CD8-positive, alpha-beta memory T cell (primary cell): ENCODE measurements around the gene CSPG4. TPM values are rescaled to one million over a fixed set of nuclear protein-coding genes. Genes with fewer than 3 reads are reported as not detected.

Source experiments
- CTCF ChIA-PET: fragments of 350-600 bp; sonication (Branson Sonifier 250); formaldehyde crosslinking; loops from one replicate; lab custom pipeline; 2021; ENCODE audit warnings: antibody characterized with exemption; lab: Charles Lee
- POLR2A ChIA-PET: fragments of 350-600 bp; sonication (Branson Sonifier 250); formaldehyde crosslinking; loops from one replicate; lab custom pipeline; 2021; ENCODE audit warnings: antibody characterized with exemption; lab: Charles Lee
- DNase-seq, 5 donors: peaks; one replicate each; pipeline versions ENCODE4 v3.0.0 to v3.0.0-alpha.2; 2020 to 2022; ENCODE audit warnings: mixed read lengths in 1 of 5
- H3K27ac ChIP-seq: one replicate; pipeline ENCODE4 v1.7.0; 2013; ENCODE audit warnings: low read depth, mild to moderate bottlenecking, low read length, moderate library complexity
- H3K27me3 ChIP-seq: 2 replicates; pipeline ENCODE4 v1.7.0; 2013; ENCODE audit warnings: low read length, mild to moderate bottlenecking; ENCODE audit not compliant: insufficient read depth, poor library complexity, severe bottlenecking
- H3K36me3 ChIP-seq: 2 replicates; pipeline ENCODE4 v1.7.0; 2013; ENCODE audit warnings: mild to moderate bottlenecking, low read length, moderate library complexity; ENCODE audit not compliant: insufficient read depth
- H3K4me1 ChIP-seq: 2 replicates; pipeline ENCODE4 v1.7.0; 2013; ENCODE audit warnings: mild to moderate bottlenecking, low read length, moderate library complexity; ENCODE audit not compliant: insufficient read depth
- H3K4me3 ChIP-seq: 2 replicates; pipeline ENCODE4 v1.7.0; 2013; ENCODE audit warnings: mild to moderate bottlenecking, low read length
- H3K9me3 ChIP-seq: 2 replicates; pipeline ENCODE4 v1.7.0; 2013; ENCODE audit warnings: mild to moderate bottlenecking, low read length
- H3K27ac Mint-ChIP-seq, 8 donors: one replicate each; pipeline ENCODE4 v1.8.0; 2020 to 2021; ENCODE audit warnings: mixed read lengths in 8 of 8, mild to moderate bottlenecking in 6 of 8, inconsistent platforms in 3 of 8, moderate library complexity in 3 of 8
- H3K27me3 Mint-ChIP-seq, 2 donors: one replicate each; pipeline ENCODE4 v1.8.0; 2020 to 2021; ENCODE audit warnings: mixed read lengths in 2 of 2, mild to moderate bottlenecking in 1 of 2, moderate library complexity in 1 of 2
- H3K36me3 Mint-ChIP-seq, 3 donors: one replicate each; pipeline ENCODE4 v1.8.0; 2020 to 2021; ENCODE audit warnings: mixed read lengths in 3 of 3, inconsistent platforms in 1 of 3, mild to moderate bottlenecking in 1 of 3
- H3K4me1 Mint-ChIP-seq, 3 donors: one replicate each; pipeline ENCODE4 v1.8.0; 2020 to 2021; ENCODE audit warnings: mixed read lengths in 3 of 3, inconsistent platforms in 1 of 3, mild to moderate bottlenecking in 1 of 3
- H3K4me3 Mint-ChIP-seq, 7 donors: one replicate each; pipeline ENCODE4 v1.8.0; 2020 to 2021; ENCODE audit warnings: mixed read lengths in 7 of 7, mild to moderate bottlenecking in 6 of 7, moderate library complexity in 4 of 7, inconsistent platforms in 2 of 7
- H3K9me3 Mint-ChIP-seq, 5 donors: one replicate each; pipeline ENCODE4 v1.8.0; 2020 to 2022; ENCODE audit warnings: mixed read lengths in 5 of 5, mild to moderate bottlenecking in 3 of 5, moderate library complexity in 2 of 5, inconsistent platforms in 1 of 5
- polyA plus RNA-seq: library from polyadenylated mRNA; unstranded; fragments of 300-500 nt; fragmentation: Illumina TruSeq; gene quantifications from one replicate; pipeline ENCODE4 v1.2.3, GENCODE V29; 2021
- total RNA-seq, 2 experiments: library from RNA; stranded (reverse); gene quantifications; one replicate each; pipeline ENCODE4 v1.2.3, GENCODE V29; 2021

CSPG4 gene
- total and polyA plus RNA-seq, 3 experiments from 2014 or later: not detected

GRCh38 chr15:75641603-75642002 lies 71.0 kb downstream of the CSPG4 start:
- no peak for DNase-seq
- ChIA-PET POLR2A (interaction anchor here (2.4 to 5.1 kb wide), 4 partner anchors 16 to 273 kb away, joined by 27 to 130 read pairs (median 55); partner anchors contain the start of genes MAN2C1, PTPN9, SIN3A and SNUPN), CTCF (interaction anchor here (1.0 to 3.8 kb wide), 6 partner anchors 12 to 274 kb away, joined by 3 to 39 read pairs (median 6); partner anchors contain the start of gene MAN2C1)
- Mint-ChIP-seq H3K27me3 (no peaks in the 10 kb centered on the region), H3K4me3 (peak overlapping the region in 1 of 7 donors; percentile 46), H3K36me3 (peaks cover 0 to 33% (median 2%) of the 10 kb centered on the region in 3 donors), H3K9me3 (no peaks in the 10 kb centered on the region), H3K27ac (peak overlapping the region in 3 of 8 donors; percentile 32 to 83 (median 55)), H3K4me1 (peaks cover 37 to 46% (median 45%) of the 10 kb centered on the region in 3 donors)
- Histone ChIP-seq H3K27ac (no peak overlapping the region), H3K4me1 (peaks cover 26% of the 10 kb centered on the region), H3K4me3 (no peak overlapping the region), H3K36me3 (peaks cover 6% of the 10 kb centered on the region), H3K9me3 (no peaks in the 10 kb centered on the region), H3K27me3 (no peaks in the 10 kb centered on the region)

DNA sequence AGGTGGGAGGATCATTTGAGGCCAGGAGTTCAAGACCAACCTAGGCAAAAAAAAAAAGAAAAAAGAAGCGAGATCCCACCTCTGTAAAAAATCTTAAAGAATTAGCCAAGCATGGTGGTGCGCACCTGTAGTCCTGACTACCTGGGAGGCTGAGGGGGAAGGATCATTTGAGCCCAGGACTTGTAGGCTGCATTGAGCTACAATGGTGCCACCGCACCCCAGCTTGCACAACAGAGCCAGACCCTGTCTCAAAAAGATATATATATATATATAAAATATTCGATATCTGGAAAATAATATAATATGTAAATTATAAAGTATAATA lies 71.5 kb downstream of the CSPG4 start:
- Mint-ChIP-seq H3K4me1 (peaks cover 34 to 43% (median 42%) of the 10 kb centered on the region in 3 donors), H3K27me3 (no peaks in the 10 kb centered on the region), H3K36me3 (peaks cover 0 to 32% (median 2%) of the 10 kb centered on the region in 3 donors), H3K27ac (peak overlapping the region; percentile 89 to 97 (median 96)), H3K9me3 (no peaks in the 10 kb centered on the region), H3K4me3 (peak overlapping the region; percentile 93 to 97 (median 93))
- Histone ChIP-seq H3K9me3 (no peaks in the 10 kb centered on the region), H3K36me3 (peaks cover 6% of the 10 kb centered on the region), H3K27me3 (no peaks in the 10 kb centered on the region), H3K4me1 (peaks cover 28% of the 10 kb centered on the region), H3K4me3 (no peak overlapping the region), H3K27ac (peak overlapping the region; percentile 92)
- CTCF ChIA-PET: interaction anchor here (0.9 to 3.8 kb wide), 9 partner anchors 10 to 274 kb away, joined by 3 to 39 read pairs (median 6); partner anchors contain the start of genes MAN2C1 and SIN3A
- POLR2A ChIA-PET: interaction anchor here (0.5 to 5.1 kb wide), 5 partner anchors 15 to 273 kb away, joined by 3 to 130 read pairs (median 51); partner anchors contain the start of genes MAN2C1, PTPN9, SIN3A and SNUPN
- no peak for DNase-seq

DNA sequence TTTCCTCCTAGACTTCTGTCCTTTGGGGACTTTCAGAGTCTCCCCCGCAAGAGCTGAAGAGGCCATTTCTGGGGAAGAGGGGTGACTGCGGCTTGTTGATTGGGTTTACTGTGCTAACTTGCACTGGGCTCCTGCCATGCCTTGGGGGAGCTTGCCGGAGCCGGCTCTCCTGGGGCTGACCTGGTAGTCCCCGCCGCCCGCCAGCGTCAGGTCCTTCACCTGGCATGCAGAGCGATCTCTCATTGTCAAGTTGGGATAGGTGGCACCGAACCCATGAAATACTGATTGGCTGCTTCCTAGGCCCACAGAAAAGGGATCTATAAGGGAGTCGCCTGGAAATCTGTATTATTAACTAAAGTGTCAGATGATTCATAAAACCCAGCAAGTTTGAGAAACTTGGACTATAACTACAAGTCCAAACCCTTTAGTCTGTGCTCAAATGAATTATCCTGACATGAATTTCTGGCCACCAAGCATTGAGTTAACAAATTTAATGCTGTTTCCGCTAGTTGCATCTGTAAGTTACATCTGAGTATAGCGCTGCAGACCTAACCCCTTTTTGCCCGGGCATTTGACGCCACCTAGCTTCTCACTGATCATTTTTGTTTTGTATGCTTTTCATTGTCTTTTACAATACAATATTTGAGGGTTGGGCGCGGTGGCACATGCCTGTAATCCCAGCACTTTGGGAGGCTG lies 72.0 kb downstream of the CSPG4 start:
- ChIA-PET POLR2A (interaction anchor here (0.5 to 5.1 kb wide), 13 partner anchors 8 to 293 kb away, joined by 3 to 130 read pairs (median 6); partner anchors contain the start of genes MAN2C1, PTPN9, SIN3A and SNUPN), CTCF (interaction anchor here (0.8 to 3.8 kb wide), 17 partner anchors 10 to 273 kb away, joined by 3 to 39 read pairs (median 5); partner anchors contain the start of genes MAN2C1, PTPN9, SIN3A and SNUPN)
- Mint-ChIP-seq H3K27me3 (no peaks in the 10 kb centered on the region), H3K4me1 (peaks cover 33 to 46% (median 44%) of the 10 kb centered on the region in 3 donors), H3K9me3 (no peaks in the 10 kb centered on the region), H3K4me3 (peak overlapping the region; percentile 93 to 97 (median 93)), H3K27ac (peak overlapping the region; percentile 89 to 97 (median 96)), H3K36me3 (peaks cover 0 to 33% (median 2%) of the 10 kb centered on the region in 3 donors)
- Histone ChIP-seq H3K27ac (peak overlapping the region; percentile 92), H3K36me3 (peaks cover 6% of the 10 kb centered on the region), H3K9me3 (no peaks in the 10 kb centered on the region), H3K4me1 (peaks cover 33% of the 10 kb centered on the region), H3K27me3 (no peaks in the 10 kb centered on the region), H3K4me3 (peak overlapping the region; percentile 77)
- DNase-seq: peak; percentile 17 to 71 (median 48)

DNA sequence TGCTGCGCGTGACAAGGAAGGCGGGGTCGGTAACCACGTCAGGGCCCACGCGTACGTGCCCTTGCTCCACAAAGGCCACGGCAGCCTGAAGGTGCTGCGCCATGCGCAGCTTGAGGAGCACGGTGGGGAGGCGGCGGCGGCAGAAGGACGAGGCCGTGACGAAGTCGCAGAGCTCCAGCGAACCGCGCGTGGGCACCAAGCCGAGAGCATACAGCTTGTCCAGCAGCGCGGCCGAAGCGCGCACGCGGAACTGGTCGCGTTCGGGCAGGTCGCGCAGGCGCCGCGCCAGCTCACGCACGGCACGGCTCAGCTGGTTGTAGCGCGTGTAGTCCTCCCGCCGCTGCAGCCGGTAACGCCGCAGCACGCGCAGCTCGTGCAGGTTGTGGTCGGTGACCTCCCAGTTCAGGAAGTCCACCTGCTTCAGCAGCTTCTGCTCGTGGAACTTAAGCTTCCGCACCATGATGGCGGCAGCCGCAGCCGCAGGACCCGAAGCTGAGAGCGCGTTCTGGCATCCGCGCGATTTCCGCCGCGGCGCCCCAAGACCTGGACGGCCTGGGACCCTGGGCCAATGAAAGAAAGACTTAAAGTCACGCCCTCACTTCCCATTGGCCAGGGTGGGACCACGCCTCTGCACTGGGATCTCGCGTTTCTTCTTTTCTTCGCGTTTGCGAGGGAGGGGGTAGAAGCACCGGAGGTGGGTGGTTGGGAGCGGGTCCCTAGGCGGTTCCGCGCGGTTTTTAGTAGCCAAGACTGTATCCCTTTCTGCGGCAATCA lies 72.8 kb downstream of the CSPG4 start, which contains the start of gene IMP3:
Gene IMP3 (minus strand): TSS at position 516 of the 774 bp plus-strand sequence. CDS start 56 bp downstream, at position 460.
- H3K4me1 Mint-ChIP-seq: peaks cover 33 to 46% (median 44%) of the 10 kb centered on the region in 3 donors
- CTCF ChIA-PET: interaction anchor here (0.8 to 3.8 kb wide), 16 partner anchors 12 to 272 kb away, joined by 3 to 39 read pairs (median 5); partner anchors contain the start of genes MAN2C1, PTPN9, SIN3A and SNUPN
- H3K4me1 ChIP-seq: peaks cover 33% of the 10 kb centered on the region

GRCh38 chr15:75639191-75639708 lies 73.4 kb downstream of the CSPG4 start:
- H3K4me3 ChIP-seq: peak overlapping the region; percentile 77
- POLR2A ChIA-PET: interaction anchor here (0.6 to 5.1 kb wide), 11 partner anchors 8 to 271 kb away, joined by 3 to 130 read pairs (median 11); partner anchors contain the start of genes MAN2C1, PTPN9, SIN3A and SNUPN
- CTCF ChIA-PET: interaction anchor here (1.2 to 3.8 kb wide), 10 partner anchors 13 to 272 kb away, joined by 3 to 39 read pairs (median 9); partner anchors contain the start of genes MAN2C1, PTPN9, SIN3A and SNUPN
- Mint-ChIP-seq H3K36me3 (peaks cover 0 to 36% (median 2%) of the 10 kb centered on the region in 3 donors), H3K4me3 (peak overlapping the region; percentile 93 to 97 (median 93)), H3K9me3 (no peaks in the 10 kb centered on the region), H3K4me1 (peaks cover 33 to 46% (median 44%) of the 10 kb centered on the region in 3 donors), H3K27me3 (no peaks in the 10 kb centered on the region), H3K27ac (peak overlapping the region; percentile 89 to 97 (median 96))
- H3K27ac ChIP-seq: peak overlapping the region; percentile 92
- no peaks in the 10 kb centered on the region for H3K27me3 ChIP-seq
- peaks cover 33% of the 10 kb centered on the region for H3K4me1 ChIP-seq
- DNase-seq: no peak
- H3K9me3 ChIP-seq: no peaks in the 10 kb centered on the region
- peaks cover 6% of the 10 kb centered on the region for H3K36me3 ChIP-seq

More for the DNA sequence above, 72.8 kb downstream of the CSPG4 start, which contains the start of gene IMP3:
- Histone ChIP-seq H3K36me3 (peaks cover 6% of the 10 kb centered on the region), H3K27ac (peak within 1 kb of the TSS; percentile 92), H3K9me3 (no peaks in the 10 kb centered on the region), H3K27me3 (no peaks in the 10 kb centered on the region), H3K4me3 (peak within 1 kb of the TSS; percentile 77)
- H3K9me3 Mint-ChIP-seq: no peaks in the 10 kb centered on the region
- POLR2A ChIA-PET: interaction anchor here (0.6 to 5.1 kb wide), 13 partner anchors 10 to 292 kb away, joined by 3 to 130 read pairs (median 6); partner anchors contain the start of genes MAN2C1, PTPN9, SIN3A and SNUPN
- DNase-seq: peak; percentile 87 to 95 (median 92)
- peak within 1 kb of the TSS; percentile 93 to 97 (median 93) for H3K4me3 Mint-ChIP-seq
- peaks cover 0 to 36% (median 2%) of the 10 kb centered on the region in 3 donors for H3K36me3 Mint-ChIP-seq
- peak within 1 kb of the TSS; percentile 89 to 97 (median 96) for H3K27ac Mint-ChIP-seq
- H3K27me3 Mint-ChIP-seq: no peaks in the 10 kb centered on the region

DNA sequence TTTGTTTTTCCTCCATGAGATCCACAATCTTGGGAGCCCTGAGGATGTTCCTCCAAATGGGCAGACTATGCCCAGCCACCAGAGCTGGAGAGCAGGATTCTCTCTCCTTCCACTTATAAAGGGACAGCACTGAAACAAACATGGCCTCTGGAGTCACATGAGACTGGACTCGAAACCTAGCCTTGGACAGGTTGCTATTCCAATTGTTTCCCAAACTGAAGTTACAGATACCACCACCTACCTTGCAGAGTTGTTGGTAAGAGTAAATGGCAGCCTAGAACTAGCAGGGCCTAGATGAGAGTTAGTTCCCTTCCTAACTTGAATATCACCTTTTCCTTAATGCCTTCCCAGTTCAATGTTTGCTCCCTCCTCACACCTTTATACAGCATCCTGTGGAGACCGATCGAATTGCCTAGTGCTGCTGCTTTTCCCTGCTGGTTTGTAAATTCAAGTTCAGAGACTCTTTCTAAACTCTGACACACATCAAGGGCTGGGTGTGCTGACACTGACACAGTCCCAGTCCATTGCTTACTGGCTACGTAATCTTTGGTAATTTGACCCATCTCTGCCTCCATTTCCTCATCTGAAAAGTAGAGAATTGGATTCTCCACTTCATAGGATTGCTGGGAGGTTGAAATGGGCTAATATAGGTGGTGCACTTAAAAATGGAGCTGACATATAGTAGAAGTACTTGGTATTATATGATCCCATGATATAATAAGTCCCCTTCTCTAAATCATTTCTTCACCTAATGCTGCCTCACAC lies 75.2 kb downstream of the CSPG4 start:
- Mint-ChIP-seq H3K4me1 (peaks cover 33 to 46% (median 39%) of the 10 kb centered on the region in 3 donors), H3K36me3 (peaks cover 0 to 36% (median 2%) of the 10 kb centered on the region in 3 donors), H3K9me3 (no peaks in the 10 kb centered on the region), H3K27ac (peak overlapping the region in 7 of 8 donors; percentile 2 to 77 (median 51)), H3K27me3 (no peaks in the 10 kb centered on the region), H3K4me3 (peak overlapping the region in 6 of 7 donors; percentile 13 to 97 (median 93))
- H3K4me1 ChIP-seq: peaks cover 33% of the 10 kb centered on the region
- DNase-seq: no peak
- H3K4me3 ChIP-seq: no peak overlapping the region
- CTCF ChIA-PET: interaction anchor here (1.1 to 1.6 kb wide), 3 partner anchors 11 to 269 kb away, joined by 3 to 5 read pairs (median 4); partner anchors contain the start of gene MAN2C1
- no peaks in the 10 kb centered on the region for H3K9me3 ChIP-seq
- peaks cover 6% of the 10 kb centered on the region for H3K36me3 ChIP-seq
- POLR2A ChIA-PET: interaction anchor here (0.6 to 5.1 kb wide), 5 partner anchors 10 to 269 kb away, joined by 3 to 130 read pairs (median 11); partner anchors contain the start of genes MAN2C1, SIN3A and SNX33
- H3K27me3 ChIP-seq: no peaks in the 10 kb centered on the region
- peak overlapping the region; percentile 26 for H3K27ac ChIP-seq
